Mesendoderm (in vitro differentiated cells): ENCODE data around the gene S100A6.
"Not testable (repeated sequence)": the region's sequence is repeated elsewhere in the genome, so short reads cannot be mapped to it uniquely, and the experiment has no call there.

ENCODE experiments used
- DNase-seq: peaks from one replicate; pipeline ENCODE4 v3.0.0; 2013
- H2AK5ac ChIP-seq: 2 replicates; pipeline ENCODE4 v1.6.1; 2013; ENCODE audit warnings: low read length, inconsistent platforms
- H2BK120ac ChIP-seq: 2 replicates; pipeline ENCODE4 v1.6.1; 2013; ENCODE audit warnings: low read depth, mild to moderate bottlenecking, low read length, moderate library complexity, mixed read lengths
- H2BK15ac ChIP-seq: replicated peaks from 2 replicates; pipeline ENCODE4 v1.6.1; 2013; ENCODE audit warnings: low read depth, mild to moderate bottlenecking, moderate library complexity
- H2BK5ac ChIP-seq: 2 replicates; pipeline ENCODE4 v1.6.1; 2013; ENCODE audit warnings: low read length, inconsistent platforms
- H3K18ac ChIP-seq: 2 replicates; pipeline ENCODE4 v1.6.1; 2013; ENCODE audit warnings: mild to moderate bottlenecking, low read length, mixed read lengths
- H3K23ac ChIP-seq: one replicate; pipeline ENCODE4 v1.6.1; 2013; ENCODE audit warnings: low read length
- H3K27ac ChIP-seq: 2 replicates; pipeline ENCODE4 v1.5.1; 2013; ENCODE audit warnings: low read depth, mild to moderate bottlenecking, inconsistent platforms, low read length, moderate library complexity
- H3K27me3 ChIP-seq: 2 replicates; pipeline ENCODE4 v1.6.1; 2013; ENCODE audit warnings: low read length, control low read depth, mild to moderate bottlenecking, inconsistent platforms; ENCODE audit not compliant: insufficient read depth, poor library complexity
- H3K36me3 ChIP-seq: 2 replicates; pipeline ENCODE4 v1.6.1; 2013; ENCODE audit warnings: low read length, inconsistent platforms; ENCODE audit not compliant: control insufficient read depth, insufficient read depth
- H3K4ac ChIP-seq: one replicate; pipeline ENCODE4 v1.6.1; 2013; ENCODE audit warnings: low read depth, mild to moderate bottlenecking, low read length, moderate library complexity
- H3K4me1 ChIP-seq: 2 replicates; pipeline ENCODE4 v1.6.1; 2013; ENCODE audit warnings: low read depth, low read length, inconsistent platforms; ENCODE audit not compliant: control insufficient read depth
- H3K4me2 ChIP-seq: 2 replicates; pipeline ENCODE4 v1.6.1; 2013; ENCODE audit warnings: low read length
- H3K4me3 ChIP-seq: 2 replicates; pipeline ENCODE4 v1.5.1; 2013; ENCODE audit warnings: mild to moderate bottlenecking, low read length
- H3K56ac ChIP-seq: one replicate; pipeline ENCODE4 v1.6.1; 2013; ENCODE audit warnings: low read length
- H3K79me1 ChIP-seq: 2 replicates; pipeline ENCODE4 v1.6.1; 2013; ENCODE audit warnings: low read length, inconsistent platforms
- H3K79me2 ChIP-seq: 2 replicates; pipeline ENCODE4 v1.6.1; 2013; ENCODE audit warnings: mild to moderate bottlenecking, low read length; ENCODE audit not compliant: control insufficient read depth, insufficient read depth
- H3K9ac ChIP-seq: 2 replicates; pipeline ENCODE4 v1.6.1; 2013; ENCODE audit warnings: low read length, inconsistent platforms
- H4K5ac ChIP-seq: one replicate; pipeline ENCODE4 v1.6.1; 2013; ENCODE audit warnings: low read length
- H4K8ac ChIP-seq: one replicate; pipeline ENCODE4 v1.6.1; 2013; ENCODE audit warnings: low read depth, mild to moderate bottlenecking, control low read depth, low read length, moderate library complexity
- WGBS: extraction: QIAGEN DNeasy Blood & Tissue Kit; methylation state at CpG from one replicate; pipeline ENCODE4 v1.1.7; 2013; ENCODE audit warnings: low lambda C conversion rate, missing lambda C conversion rate; ENCODE audit not compliant: insufficient coverage; ENCODE audit errors: extremely low coverage; 5-methylcytosine and 5-hydroxymethylcytosine counted together

S100A6 gene

GRCh38 chr1:153562021-153562420 lies 26.2 kb upstream of the S100A6 start:
- not testable (repeated sequence) for H4K5ac ChIP-seq, DNase-seq, H3K4me3 ChIP-seq, H3K4ac ChIP-seq, H3K23ac ChIP-seq, H2AK5ac ChIP-seq, H3K9ac ChIP-seq, H3K79me1 ChIP-seq, H3K4me2 ChIP-seq, H3K27me3 ChIP-seq, H3K56ac ChIP-seq, H2BK120ac ChIP-seq, H3K36me3 ChIP-seq, H4K8ac ChIP-seq, H3K18ac ChIP-seq, H2BK15ac ChIP-seq, H3K4me1 ChIP-seq, H3K27ac ChIP-seq, H3K79me2 ChIP-seq, H2BK5ac ChIP-seq
- no CpG with 5 or more reads among the region's 3 CpGs for WGBS

DNA sequence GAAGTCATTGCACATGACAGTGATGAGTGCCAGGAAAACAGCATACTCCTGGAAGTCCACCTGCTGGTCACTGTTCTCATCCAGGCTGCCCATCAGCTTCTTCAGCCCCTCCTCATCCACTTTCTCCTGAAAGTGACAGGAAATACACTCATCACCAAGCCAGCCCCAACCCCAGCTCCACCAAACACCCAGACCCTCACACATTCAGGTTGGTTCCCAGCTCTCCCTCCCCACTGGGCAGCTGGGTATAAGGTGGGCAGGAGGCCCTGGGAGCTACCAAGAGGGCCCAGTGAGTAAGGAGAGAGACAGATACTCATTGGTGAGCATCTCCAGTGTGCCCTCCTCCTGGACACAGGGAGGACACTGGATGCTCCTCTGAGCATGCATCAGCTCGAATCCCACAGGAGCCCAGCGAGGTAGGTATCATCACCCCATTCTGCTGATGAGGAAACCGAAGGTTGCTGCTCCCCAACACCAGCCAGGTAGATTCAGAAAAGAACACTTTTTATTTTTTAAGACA lies 25.7 kb upstream of the S100A6 start:
- no peak overlapping the region for H3K56ac ChIP-seq
- no peak overlapping the region for H2BK120ac ChIP-seq
- no peak overlapping the region for H2AK5ac ChIP-seq
- no peak overlapping the region for H2BK15ac ChIP-seq
- H3K36me3 ChIP-seq: no peaks in the 10 kb centered on the region
- DNase-seq: no peak
- H4K5ac ChIP-seq: no peak overlapping the region
- H3K79me2 ChIP-seq: no peaks in the 10 kb centered on the region
- WGBS: no CpG with 5 or more reads among the region's 3 CpGs
- H3K4ac ChIP-seq: no peak overlapping the region
- H3K9ac ChIP-seq: no peak overlapping the region
- no peak overlapping the region for H4K8ac ChIP-seq
- H3K4me3 ChIP-seq: no peak overlapping the region
- H2BK5ac ChIP-seq: no peak overlapping the region
- no peak overlapping the region for H3K23ac ChIP-seq
- no peaks in the 10 kb centered on the region for H3K79me1 ChIP-seq
- H3K18ac ChIP-seq: no peak overlapping the region
- H3K4me2 ChIP-seq: no peak overlapping the region
- H3K27me3 ChIP-seq: no peaks in the 10 kb centered on the region
- H3K27ac ChIP-seq: no peak overlapping the region
- peaks cover 2% of the 10 kb centered on the region for H3K4me1 ChIP-seq

DNA sequence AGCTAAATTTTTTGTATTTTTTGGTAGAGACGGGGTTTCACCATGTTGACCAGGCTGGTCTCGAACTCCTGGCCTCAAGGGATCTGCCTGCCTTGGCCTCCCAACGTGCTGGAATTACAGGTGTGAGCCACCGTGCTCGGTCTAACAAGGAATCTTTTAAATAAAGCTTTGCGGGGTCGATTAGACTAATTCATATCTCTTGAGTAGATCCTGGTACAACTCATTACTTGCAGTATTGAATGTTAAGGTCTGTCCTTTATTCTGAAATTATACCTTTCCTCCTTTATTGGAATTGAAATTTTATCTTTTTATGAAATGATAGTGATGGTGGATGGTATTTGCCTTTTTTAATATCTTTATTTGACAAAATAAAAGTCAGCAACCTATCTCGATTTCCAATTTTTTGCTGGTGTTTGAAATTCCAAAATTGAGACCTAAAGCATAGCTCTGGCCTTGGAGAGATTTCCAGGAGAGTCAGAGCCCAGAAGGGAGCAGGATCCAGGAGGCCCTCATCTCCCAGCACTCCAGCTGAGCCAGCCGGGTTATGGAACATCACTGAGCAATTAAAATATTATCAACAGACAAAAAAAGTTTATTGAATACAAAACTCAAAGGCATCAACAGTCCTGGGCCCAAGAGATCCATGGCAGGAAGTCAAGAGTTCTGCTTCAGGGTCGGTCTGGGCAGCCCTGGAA lies 25.1 kb upstream of the S100A6 start:
- no peak overlapping the region for H2BK15ac ChIP-seq
- WGBS: no CpG with 5 or more reads among the region's 10 CpGs
- no peak overlapping the region for H3K9ac ChIP-seq
- H3K27me3 ChIP-seq: no peaks in the 10 kb centered on the region
- H4K5ac ChIP-seq: no peak overlapping the region
- no peak overlapping the region for H2BK5ac ChIP-seq
- no peak overlapping the region for H3K4ac ChIP-seq
- no peak overlapping the region for H2AK5ac ChIP-seq
- no peaks in the 10 kb centered on the region for H3K79me2 ChIP-seq
- no peak overlapping the region for H3K56ac ChIP-seq
- no peak overlapping the region for H4K8ac ChIP-seq
- H3K79me1 ChIP-seq: no peaks in the 10 kb centered on the region
- no peak overlapping the region for H3K4me2 ChIP-seq
- H3K27ac ChIP-seq: no peak overlapping the region
- no peaks in the 10 kb centered on the region for H3K36me3 ChIP-seq
- no peak overlapping the region for H3K4me3 ChIP-seq
- DNase-seq: no peak
- no peak overlapping the region for H3K18ac ChIP-seq
- H2BK120ac ChIP-seq: no peak overlapping the region
- peaks cover 2% of the 10 kb centered on the region for H3K4me1 ChIP-seq
- no peak overlapping the region for H3K23ac ChIP-seq

GRCh38 chr1:153560241-153560640 lies 24.4 kb upstream of the S100A6 start:
- Histone ChIP-seq H4K5ac (no peak overlapping the region), H2BK15ac (no peak overlapping the region), H3K4me3 (no peak overlapping the region), H2BK5ac (no peak overlapping the region), H3K4ac (no peak overlapping the region), H3K4me1 (no peaks in the 10 kb centered on the region), H3K18ac (no peak overlapping the region), H3K27ac (no peak overlapping the region), H3K79me2 (no peaks in the 10 kb centered on the region), H3K56ac (no peak overlapping the region), H3K36me3 (no peaks in the 10 kb centered on the region), H2BK120ac (no peak overlapping the region), H3K27me3 (no peaks in the 10 kb centered on the region), H2AK5ac (no peak overlapping the region), H3K23ac (no peak overlapping the region), H4K8ac (no peak overlapping the region), H3K9ac (no peak overlapping the region), H3K4me2 (no peak overlapping the region), H3K79me1 (no peaks in the 10 kb centered on the region)
- DNase-seq: no peak
- WGBS: no CpG with 5 or more reads among the region's 2 CpGs

GRCh38 chr1:153557877-153558276 lies 22.1 kb upstream of the S100A6 start:
- Histone ChIP-seq H4K5ac (no peak overlapping the region), H2BK5ac (no peak overlapping the region), H2AK5ac (no peak overlapping the region), H4K8ac (no peak overlapping the region), H3K27me3 (no peaks in the 10 kb centered on the region), H3K4me2 (no peak overlapping the region), H3K4me3 (no peak overlapping the region), H3K4me1 (no peaks in the 10 kb centered on the region), H3K36me3 (no peaks in the 10 kb centered on the region), H3K27ac (no peak overlapping the region), H3K23ac (no peak overlapping the region), H3K18ac (no peak overlapping the region), H3K79me2 (no peaks in the 10 kb centered on the region), H3K4ac (no peak overlapping the region), H3K79me1 (no peaks in the 10 kb centered on the region), H2BK15ac (no peak overlapping the region), H2BK120ac (no peak overlapping the region), H3K56ac (no peak overlapping the region), H3K9ac (no peak overlapping the region)
- no CpG with 5 or more reads among the region's 3 CpGs for WGBS
- no peak for DNase-seq

DNA sequence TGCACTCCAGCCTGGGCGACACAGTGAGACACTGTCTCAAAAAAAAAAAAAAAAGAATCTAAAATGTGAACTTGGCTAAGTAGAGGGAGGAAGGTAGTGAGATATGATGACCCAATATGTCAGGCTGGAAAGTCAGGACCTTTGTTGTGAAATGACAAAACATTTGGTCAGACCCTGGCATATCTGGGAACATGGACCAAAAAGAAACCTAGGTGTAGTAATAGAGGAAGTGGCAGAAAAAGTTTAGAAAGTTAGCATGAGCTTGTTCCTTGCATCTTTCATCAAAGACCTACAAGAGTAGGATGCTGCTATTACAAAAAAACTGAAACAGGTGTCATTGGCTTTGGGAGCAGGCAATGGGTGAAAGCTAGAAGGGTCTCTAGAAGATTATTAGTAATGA lies 20.6 kb upstream of the S100A6 start:
- H3K79me2 ChIP-seq: no peaks in the 10 kb centered on the region
- no peak overlapping the region for H3K56ac ChIP-seq
- H3K23ac ChIP-seq: no peak overlapping the region
- no peak overlapping the region for H3K27ac ChIP-seq
- no peaks in the 10 kb centered on the region for H3K27me3 ChIP-seq
- no peak for DNase-seq
- H4K5ac ChIP-seq: no peak overlapping the region
- H2BK5ac ChIP-seq: no peak overlapping the region
- H4K8ac ChIP-seq: no peak overlapping the region
- no peak overlapping the region for H2BK120ac ChIP-seq
- WGBS: no CpG with 5 or more reads among the region's 1 CpG
- no peaks in the 10 kb centered on the region for H3K36me3 ChIP-seq
- no peak overlapping the region for H3K4ac ChIP-seq
- H3K4me2 ChIP-seq: no peak overlapping the region
- no peak overlapping the region for H2BK15ac ChIP-seq
- H3K18ac ChIP-seq: no peak overlapping the region
- H3K4me1 ChIP-seq: no peaks in the 10 kb centered on the region
- no peak overlapping the region for H3K9ac ChIP-seq
- H3K4me3 ChIP-seq: no peak overlapping the region
- H3K79me1 ChIP-seq: no peaks in the 10 kb centered on the region
- H2AK5ac ChIP-seq: no peak overlapping the region
